Body of pancreas (tissue), 4 donors: ENCODE results near the gene ADGRL4.

ENCODE experiments used
- CTCF ChIP-seq, 7 experiments: fragments of 450-650 bp in 4 of 7; fragments of 200-600 bp in 3 of 7; sonication (generic) in 3 of 7; IDR thresholded peaks; one replicate each; pipeline ENCODE4 v1.5.1; 2016 to 2019; ENCODE audit warnings: antibody characterized with exemption in 7 of 7
- POLR2A ChIP-seq, 3 donors: fragments of 450-650 bp; IDR thresholded peaks; one replicate each; pipeline ENCODE4 v1.6.1; 2016; ENCODE audit warnings: antibody characterized with exemption in 3 of 3, mild to moderate bottlenecking in 2 of 3

- TF ChIP-seq CTCF (IDR thresholded peaks at IDR 0.05), result no peak
- TF ChIP-seq POLR2A (IDR thresholded peaks at IDR 0.05), result no peak
These were observed 6.0 kb upstream of the ADGRL4 start for GRCh38 chr1:79012500-79012899.
